Endothelial cell of hepatic sinusoid (primary cell): ENCODE data around the gene NDUFB2.
"Not testable (repeated sequence)": the region's sequence is repeated elsewhere in the genome, so short reads cannot be mapped to it uniquely, and the experiment has no call there.

Experiments used
- in situ Hi-C: cut with HindIII; loops from 2 replicates; pipeline ENCODE4 v1.10.0; 2017; ENCODE audit warnings: low sequenced_read_pairs

Gene NDUFB2

GRCh38 chr7:140689199-140690152, 7.0 kb upstream of the NDUFB2 start:
- in situ Hi-C loops, result no loop called here

- in situ Hi-C loops, result no loop called here
Measured at GRCh38 chr7:140691376-140692045, 5.0 kb upstream of the NDUFB2 start.

GRCh38 chr7:140693849-140694248, 2.7 kb upstream of the NDUFB2 start:
- in situ Hi-C loops, result not testable (repeated sequence)

- in situ Hi-C loops, result no loop called here
Measured at GRCh38 chr7:140694592-140694991, 1.9 kb upstream of the NDUFB2 start.

- in situ Hi-C loops, result no loop called here
Measured at GRCh38 chr7:140695381-140695780, 1.1 kb upstream of the NDUFB2 start.

- in situ Hi-C loops, result no loop called here
Measured at GRCh38 chr7:140696024-140696679, 356 bp upstream of the NDUFB2 start.

GRCh38 chr7:140697447-140698143, 1.1 kb downstream of the NDUFB2 start:
- in situ Hi-C loops, result no loop called here

GRCh38 chr7:140698477-140698876, 2.0 kb downstream of the NDUFB2 start:
- in situ Hi-C loops, result no loop called here

- in situ Hi-C loops, result no loop called here
Measured at GRCh38 chr7:140702774-140703173, 6.3 kb downstream of the NDUFB2 start.

GRCh38 chr7:140704205-140704604, 7.7 kb downstream of the NDUFB2 start:
- in situ Hi-C loops, result no loop called here

- in situ Hi-C loops, result loop anchor here (5.0 kb wide), 1 partner anchor 95 kb away; no protein-coding TSS in a partner anchor
Measured at GRCh38 chr7:140707132-140707531, 10.6 kb downstream of the NDUFB2 start.

GRCh38 chr7:140708764-140709163, 12.3 kb downstream of the NDUFB2 start:
- in situ Hi-C loops, result loop anchor here (5.0 kb wide), 1 partner anchor 94 kb away; no protein-coding TSS in a partner anchor

- in situ Hi-C loops, result not testable (repeated sequence)
Measured at GRCh38 chr7:140712392-140712791, 15.9 kb downstream of the NDUFB2 start.

GRCh38 chr7:140714331-140715040, 18.0 kb downstream of the NDUFB2 start:
- in situ Hi-C loops, result no loop called here

GRCh38 chr7:140719721-140720120, 23.2 kb downstream of the NDUFB2 start:
- in situ Hi-C loops, result no loop called here

- in situ Hi-C loops, result no loop called here
Measured at GRCh38 chr7:140722254-140722653, 25.7 kb downstream of the NDUFB2 start.

GRCh38 chr7:140723006-140723405, 26.5 kb downstream of the NDUFB2 start:
- in situ Hi-C loops, result no loop called here

GRCh38 chr7:140723574-140723973, 27.1 kb downstream of the NDUFB2 start:
- in situ Hi-C loops, result no loop called here

GRCh38 chr7:140724706-140725105, 28.2 kb downstream of the NDUFB2 start:
- in situ Hi-C loops, result no loop called here

GRCh38 chr7:140726281-140726680, 29.8 kb downstream of the NDUFB2 start:
- in situ Hi-C loops, result no loop called here
